Osteoblast (primary cell): Measurements from ENCODE around the gene KLHL25. TPM values are rescaled to one million over a fixed set of nuclear protein-coding genes. Genes with fewer than 3 reads are reported as not detected.
A peak's percentile ranks its signal among the peaks of the same experiment; 100 is the strongest.

Experiments used
- DNase-seq: peaks from one replicate; pipeline ENCODE4 v3.0.0; 2011; ENCODE audit warnings: low spot score, mixed read lengths; ENCODE audit not compliant: insufficient read length; ENCODE audit errors: missing footprints
- H2AFZ ChIP-seq: 2 replicates; pipeline ENCODE4 v1.6.0; 2011; ENCODE audit warnings: mild to moderate bottlenecking, low read length
- H3K27ac ChIP-seq: 2 replicates; pipeline ENCODE4 v1.5.1; 2011; ENCODE audit warnings: mild to moderate bottlenecking, low read depth, low read length, moderate library complexity
- H3K27me3 ChIP-seq: 2 replicates; pipeline ENCODE4 v1.6.0; 2012; ENCODE audit warnings: mild to moderate bottlenecking, control low read depth, inconsistent platforms, low read length, moderate library complexity; ENCODE audit not compliant: insufficient read depth
- H3K36me3 ChIP-seq: 2 replicates; pipeline ENCODE4 v1.5.1; 2011; ENCODE audit warnings: mild to moderate bottlenecking, low read length, control low read depth, moderate library complexity; ENCODE audit not compliant: insufficient read depth
- H3K4me1 ChIP-seq: 2 replicates; pipeline ENCODE4 v1.5.1; 2011; ENCODE audit warnings: mild to moderate bottlenecking, low read length, control low read depth, moderate library complexity; ENCODE audit not compliant: insufficient read depth
- H3K4me2 ChIP-seq: 2 replicates; pipeline ENCODE4 v1.6.0; 2011; ENCODE audit warnings: mild to moderate bottlenecking, low read length; ENCODE audit not compliant: insufficient read depth
- H3K4me3 ChIP-seq: fragments of 200-600 bp; sonication (generic); 3 replicates; pipeline ENCODE4 v1.5.1; 2012; ENCODE audit warnings: mild to moderate bottlenecking, low read length, inconsistent platforms; ENCODE audit not compliant: insufficient read depth
- H3K79me2 ChIP-seq: 2 replicates; pipeline ENCODE4 v1.6.0; 2012; ENCODE audit warnings: mild to moderate bottlenecking, low read length, control low read depth, inconsistent platforms; ENCODE audit not compliant: insufficient read depth
- H3K9me3 ChIP-seq: 2 replicates; pipeline ENCODE4 v1.5.1; 2011; ENCODE audit warnings: low read depth, low read length, control low read depth
- H4K20me1 ChIP-seq: 2 replicates; pipeline ENCODE4 v1.6.0; 2012; ENCODE audit warnings: mild to moderate bottlenecking, low read length, control low read depth; ENCODE audit not compliant: insufficient read depth
- CTCF ChIP-seq: IDR thresholded peaks from 2 replicates; pipeline ENCODE4 v1.5.1; 2011; ENCODE audit warnings: mild to moderate bottlenecking, low read depth, low read length, moderate library complexity; ENCODE audit errors: extremely low read depth
- total RNA-seq: library from RNA; depleted of rRNA; stranded (reverse); fragments of >200 nt; gene quantifications from 2 replicates; pipeline ENCODE4 v1.2.3, GENCODE V29; 2012

The KLHL25 gene
- total RNA-seq, 1 donor = 4.3 TPM

GRCh38 chr15:85792912-85793590, 1.7 kb downstream of the KLHL25 start:
- TF ChIP-seq CTCF = no peak
- Histone ChIP-seq H3K79me2 (peaks cover 51% of the 10 kb centered on the region), H4K20me1 (peaks cover 36% of the 10 kb centered on the region), H3K4me1 (peaks cover 19% of the 10 kb centered on the region), H3K27me3 (no peaks in the 10 kb centered on the region), H2AFZ (no peak overlapping the region), H3K36me3 (no peaks in the 10 kb centered on the region), H3K4me3 (peak overlapping the region; percentile 89), H3K27ac (no peak overlapping the region), H3K9me3 (no peaks in the 10 kb centered on the region), H3K4me2 (peak overlapping the region; percentile 94)
- DNase-seq = no peak

- Histone ChIP-seq H2AFZ (no peak overlapping the region), H3K36me3 (no peaks in the 10 kb centered on the region), H3K4me2 (no peak overlapping the region), H3K79me2 (peaks cover 57% of the 10 kb centered on the region), H3K9me3 (no peaks in the 10 kb centered on the region), H3K4me1 (peaks cover 19% of the 10 kb centered on the region), H4K20me1 (peaks cover 36% of the 10 kb centered on the region), H3K27me3 (no peaks in the 10 kb centered on the region), H3K27ac (no peak overlapping the region), H3K4me3 (no peak overlapping the region)
- DNase-seq = peak; percentile 74
- no peak for TF ChIP-seq CTCF
These were observed 2.5 kb downstream of the KLHL25 start for GRCh38 chr15:85792102-85792731.

- Histone ChIP-seq H3K79me2 (peaks cover 67% of the 10 kb centered on the region), H3K4me1 (peaks cover 28% of the 10 kb centered on the region), H4K20me1 (peaks cover 40% of the 10 kb centered on the region), H3K36me3 (no peaks in the 10 kb centered on the region), H2AFZ (no peak overlapping the region), H3K27ac (no peak overlapping the region), H3K4me3 (no peak overlapping the region), H3K9me3 (no peaks in the 10 kb centered on the region), H3K4me2 (no peak overlapping the region), H3K27me3 (no peaks in the 10 kb centered on the region)
- DNase-seq = no peak
- TF ChIP-seq CTCF = no peak
These were observed 5.2 kb downstream of the KLHL25 start for GRCh38 chr15:85789496-85789875.

GRCh38 chr15:85788771-85789495, 5.8 kb downstream of the KLHL25 start:
- H3K79me2 ChIP-seq = peaks cover 66% of the 10 kb centered on the region
- no peaks in the 10 kb centered on the region for H3K27me3 ChIP-seq
- peaks cover 38% of the 10 kb centered on the region for H4K20me1 ChIP-seq

More at GRCh38 chr15:85788771-85789495, 5.8 kb downstream of the KLHL25 start:
- no peak overlapping the region for H3K27ac ChIP-seq
- no peaks in the 10 kb centered on the region for H3K9me3 ChIP-seq
- H3K4me1 ChIP-seq = peaks cover 28% of the 10 kb centered on the region
- no peak overlapping the region for H3K4me3 ChIP-seq
- TF ChIP-seq CTCF = no peak
- no peak overlapping the region for H3K4me2 ChIP-seq
- no peaks in the 10 kb centered on the region for H3K36me3 ChIP-seq
- H2AFZ ChIP-seq = no peak overlapping the region
- no peak for DNase-seq
